GM21381 (cell line): ENCODE measurements around the gene HIVEP1.

Experiments
- ATAC-seq: cut with Tn5 transposase; IDR thresholded peaks from one replicate; pipeline ENCODE4 v1.9.1; 2021; ENCODE audit warnings: mild to moderate bottlenecking, moderate library complexity; ENCODE audit not compliant: unreplicated experiment

The HIVEP1 gene

GRCh38 chr6:12047304-12047703 is 35.2 kb downstream of the HIVEP1 start:
- ATAC-seq: no peak

GRCh38 chr6:12047792-12048432 is 35.8 kb downstream of the HIVEP1 start:
- ATAC-seq: no peak

- ATAC-seq: no peak
These were observed 36.5 kb downstream of the HIVEP1 start for GRCh38 chr6:12048609-12049008.

- peak; percentile 40 for ATAC-seq
These were observed 37.1 kb downstream of the HIVEP1 start for GRCh38 chr6:12049165-12049564.

GRCh38 chr6:12051861-12052368 is 39.8 kb downstream of the HIVEP1 start:
- ATAC-seq: peak; percentile 71

- no peak for ATAC-seq
These were observed 46.3 kb downstream of the HIVEP1 start for GRCh38 chr6:12058172-12058961.

GRCh38 chr6:12060780-12061609 is 48.9 kb downstream of the HIVEP1 start:
- ATAC-seq: peak; percentile 79

- ATAC-seq: no peak
These were observed 50.5 kb downstream of the HIVEP1 start for GRCh38 chr6:12062605-12063004.

GRCh38 chr6:12064131-12064530 is 52.0 kb downstream of the HIVEP1 start:
- no peak for ATAC-seq

- ATAC-seq: no peak
These were observed 52.5 kb downstream of the HIVEP1 start for GRCh38 chr6:12064538-12065071.

- peak; percentile 28 for ATAC-seq
These were observed 53.4 kb downstream of the HIVEP1 start for GRCh38 chr6:12065321-12066140.

GRCh38 chr6:12066297-12066696 is 54.2 kb downstream of the HIVEP1 start:
- ATAC-seq: no peak

- ATAC-seq: no peak
These were observed 56.9 kb downstream of the HIVEP1 start for GRCh38 chr6:12068899-12069557.

- ATAC-seq: no peak
These were observed 57.9 kb downstream of the HIVEP1 start for GRCh38 chr6:12069891-12070529.

GRCh38 chr6:12071064-12071615 is 59.0 kb downstream of the HIVEP1 start:
- no peak for ATAC-seq

GRCh38 chr6:12075067-12075563 is 63.0 kb downstream of the HIVEP1 start:
- no peak for ATAC-seq

GRCh38 chr6:12077021-12077710 is 65.1 kb downstream of the HIVEP1 start:
- no peak for ATAC-seq

GRCh38 chr6:12078014-12078413 is 65.9 kb downstream of the HIVEP1 start:
- no peak for ATAC-seq
